ENCODE results near the gene HMG20A.

The HMG20A gene

GRCh38 chr15:77430652-77431051, 10.0 kb downstream of the HMG20A start:
- no peak for DNase-seq

- no peak for DNase-seq
Observed at GRCh38 chr15:77436822-77437221, 16.1 kb downstream of the HMG20A start.

GRCh38 chr15:77437264-77437663, 16.6 kb downstream of the HMG20A start:
- no peak for DNase-seq

GRCh38 chr15:77440378-77440999, 19.8 kb downstream of the HMG20A start:
- DNase-seq: peak; percentile 9

- no peak for DNase-seq
Observed at GRCh38 chr15:77446840-77447390, 26.2 kb downstream of the HMG20A start.

GRCh38 chr15:77454265-77454664, 33.6 kb downstream of the HMG20A start:
- DNase-seq: no peak

- DNase-seq: peak; percentile 19
Observed at GRCh38 chr15:77454951-77455350, 34.3 kb downstream of the HMG20A start.

- DNase-seq: no peak
Observed at GRCh38 chr15:77455696-77456321, 35.1 kb downstream of the HMG20A start.

- no peak for DNase-seq
Observed at GRCh38 chr15:77456746-77457145, 36.1 kb downstream of the HMG20A start.

- no peak for DNase-seq
Observed at GRCh38 chr15:77457191-77457904, 36.7 kb downstream of the HMG20A start.

GRCh38 chr15:77457905-77458265, 37.2 kb downstream of the HMG20A start:
- DNase-seq: no peak

GRCh38 chr15:77459031-77459430, 38.3 kb downstream of the HMG20A start:
- no peak for DNase-seq

- DNase-seq: no peak
Observed at GRCh38 chr15:77461486-77461885, 40.8 kb downstream of the HMG20A start.

GRCh38 chr15:77464129-77464865, 43.6 kb downstream of the HMG20A start:
- DNase-seq: no peak

GRCh38 chr15:77466521-77466920, 45.8 kb downstream of the HMG20A start:
- DNase-seq: no peak

- no peak for DNase-seq
Observed at GRCh38 chr15:77468896-77469295, 48.2 kb downstream of the HMG20A start.

GRCh38 chr15:77470235-77470634, 49.5 kb downstream of the HMG20A start:
- no peak for DNase-seq

GRCh38 chr15:77473328-77473727, 52.6 kb downstream of the HMG20A start:
- no peak for DNase-seq

GRCh38 chr15:77474310-77474988, 53.8 kb downstream of the HMG20A start:
- DNase-seq: no peak

- DNase-seq: no peak
Observed at GRCh38 chr15:77475001-77475400, 54.3 kb downstream of the HMG20A start.

GRCh38 chr15:77475898-77476297, 55.2 kb downstream of the HMG20A start:
- DNase-seq: no peak

GRCh38 chr15:77476995-77477394, 56.3 kb downstream of the HMG20A start:
- DNase-seq: peak; percentile 19

- DNase-seq: no peak
Observed at GRCh38 chr15:77478051-77478450, 57.4 kb downstream of the HMG20A start.

Data from suppressor macrophage treated with lipopolysaccharide for 4 hours (primary cell).